Lower leg skin (tissue), 4 donors: ENCODE data around the gene ROPN1B. TPM values are rescaled to one million over a fixed set of nuclear protein-coding genes. Genes with fewer than 3 reads are reported as not detected.

ENCODE experiments used
- DNase-seq, 2 donors: peaks; one replicate each; pipeline ENCODE4 v3.0.0-alpha.2; 2019; ENCODE audit warnings: low spot score in 2 of 2
- H3K4me3 ChIP-seq: fragments of 200-600 bp; sonication (generic); 2 replicates; pipeline ENCODE4 v1.5.1; 2017; ENCODE audit warnings: mild to moderate bottlenecking, low read depth; ENCODE audit not compliant: poor library complexity, severe bottlenecking
- CTCF ChIP-seq, 3 donors: fragments of 450-650 bp; IDR thresholded peaks; one replicate each; pipeline ENCODE4 v1.5.1; 2016; ENCODE audit warnings: antibody characterized with exemption in 3 of 3, mild to moderate bottlenecking in 3 of 3, moderate library complexity in 2 of 3
- POLR2A ChIP-seq, 2 donors: fragments of 450-650 bp; IDR thresholded peaks; one replicate each; pipeline ENCODE4 v1.6.1; 2016 to 2017; ENCODE audit warnings: antibody characterized with exemption in 2 of 2, mild to moderate bottlenecking in 1 of 2, moderate library complexity in 1 of 2
- WGBS, 2 donors: methylation state at CpG; one replicate each; pipeline ENCODE4 v1.1.5; 2018; 5-methylcytosine and 5-hydroxymethylcytosine counted together
- intact Hi-C: fragments of 100-400 bp; cut with DNase I; formaldehyde crosslinking; loops from one replicate; pipeline ENCODE4 v1.15.0; 2023; ENCODE audit warnings: low total_unique reads
- total RNA-seq, 4 donors: library from RNA; depleted of rRNA; stranded (reverse); fragments of >200 nt; gene quantifications; one replicate each; pipeline ENCODE4 v1.1.0, GENCODE V29; 2016

ROPN1B gene
- total RNA-seq, 4 donors from 2014 or later = 4.0 to 19.9 (median 10.0) TPM

DNA sequence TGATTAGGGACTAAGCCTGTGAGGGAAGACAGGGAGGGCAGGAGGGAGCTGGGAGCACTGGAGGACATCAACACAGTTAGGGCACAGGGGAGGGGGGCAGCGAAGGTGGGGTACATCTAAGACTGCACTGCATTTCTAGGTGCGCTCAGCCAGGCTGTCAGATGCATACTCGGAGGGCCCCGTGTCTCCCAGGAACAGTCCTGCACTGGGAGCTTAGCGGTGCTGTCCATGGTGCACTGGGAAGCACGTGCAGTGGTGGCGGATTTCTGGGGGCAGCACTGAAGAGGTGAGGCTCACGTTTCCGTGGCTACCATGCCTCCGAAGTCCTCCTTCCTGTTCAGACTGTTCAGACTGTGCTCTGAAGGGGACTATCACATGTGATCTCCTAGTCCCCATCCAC lies 54.4 kb downstream of the ROPN1B start:
- 77 to 79% methylated on average over 10 of the region's 10 CpGs for WGBS, 2 donors
- H3K4me3 ChIP-seq = no peak overlapping the region
- TF ChIP-seq CTCF (IDR thresholded peaks at IDR 0.05) (no peak), POLR2A (IDR thresholded peaks at IDR 0.05) (no peak)
- peak in 1 of 2 donors; percentile 9 for DNase-seq
- intact Hi-C loops = no loop called here

GRCh38 chr3:126024049-126024854 lies 55.3 kb downstream of the ROPN1B start:
- TF ChIP-seq POLR2A (IDR thresholded peaks at IDR 0.05) (no peak), CTCF (IDR thresholded peaks at IDR 0.05) (no peak)
- intact Hi-C loops = no loop called here
- WGBS, 2 donors = 77 to 84% methylated on average over 9 of the region's 9 CpGs
- H3K4me3 ChIP-seq = no peak overlapping the region
- DNase-seq = no peak

DNA sequence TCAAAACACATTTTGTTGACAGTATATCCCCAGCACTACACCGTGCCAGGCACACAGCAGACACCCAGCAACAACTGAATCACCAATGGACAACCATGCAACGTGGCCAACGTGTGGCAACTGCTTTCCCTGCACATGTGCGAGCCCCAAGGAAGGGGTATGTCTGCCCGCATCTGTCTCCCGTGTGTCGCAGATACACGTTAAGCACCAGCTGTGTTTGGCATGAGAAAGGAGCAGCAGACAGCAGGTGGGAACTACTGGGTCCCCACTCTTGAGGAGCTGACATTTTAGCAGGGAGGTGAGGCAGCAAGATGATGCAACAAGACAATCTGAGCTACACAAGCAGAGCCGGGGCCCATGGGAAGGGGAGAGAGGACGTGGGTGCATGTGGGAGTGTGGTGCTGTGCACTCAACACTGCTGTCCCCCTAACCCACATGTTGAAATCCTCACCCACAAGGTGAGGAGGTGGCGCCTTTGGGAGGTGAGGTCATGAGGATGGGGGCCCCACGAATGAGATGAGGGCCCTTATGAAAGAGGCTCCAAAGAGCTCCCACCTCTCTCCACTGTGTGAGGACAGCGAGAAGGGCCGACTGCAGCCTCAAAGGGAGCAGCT lies 56.2 kb downstream of the ROPN1B start:
- intact Hi-C loops = no loop called here
- 90 to 91% methylated on average over 14 of the region's 14 CpGs for WGBS, 2 donors
- H3K4me3 ChIP-seq = no peak overlapping the region
- TF ChIP-seq CTCF (IDR thresholded peaks at IDR 0.05) (no peak), POLR2A (IDR thresholded peaks at IDR 0.05) (no peak)
- no peak for DNase-seq

DNA sequence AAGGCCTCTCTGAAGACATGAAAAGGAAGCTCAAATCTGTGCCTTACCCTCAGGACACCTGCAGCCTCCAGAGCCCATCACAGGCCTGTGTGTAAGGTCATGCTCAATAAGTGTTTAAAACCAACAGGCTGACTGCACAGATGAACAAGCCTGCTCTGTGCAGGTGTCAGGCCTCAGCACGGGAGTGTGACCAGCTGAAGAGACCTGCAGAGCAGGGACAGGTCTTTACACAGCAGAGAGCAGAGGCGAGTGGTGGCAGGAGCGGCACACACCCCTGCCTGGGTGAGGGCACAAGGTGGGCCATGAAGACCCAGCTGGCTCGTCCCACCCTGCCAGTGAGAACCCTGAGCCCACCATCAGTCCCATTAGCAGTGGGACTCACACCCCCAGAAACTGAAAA lies 56.9 kb downstream of the ROPN1B start:
- no peak for DNase-seq
- TF ChIP-seq POLR2A (IDR thresholded peaks at IDR 0.05) = no peak
- no peak for TF ChIP-seq CTCF (IDR thresholded peaks at IDR 0.05)
- 90 to 94% methylated on average over 4 of the region's 4 CpGs for WGBS, 2 donors
- no peak overlapping the region for H3K4me3 ChIP-seq
- intact Hi-C loops = no loop called here

GRCh38 chr3:126026277-126026751 lies 57.3 kb downstream of the ROPN1B start:
- WGBS, 2 donors = 84% methylated on average over 11 of the region's 11 CpGs
- no peak overlapping the region for H3K4me3 ChIP-seq
- TF ChIP-seq CTCF (IDR thresholded peaks at IDR 0.05) (no peak), POLR2A (IDR thresholded peaks at IDR 0.05) (no peak)

More at GRCh38 chr3:126026277-126026751, 57.3 kb downstream of the ROPN1B start:
- peak in 1 of 2 donors; percentile 4 for DNase-seq
- intact Hi-C loops = no loop called here
